Body of pancreas (tissue), 4 donors: ENCODE results near the gene NTRK2.

Source experiments
- POLR2A ChIP-seq, 3 donors: fragments of 450-650 bp; IDR thresholded peaks; one replicate each; pipeline ENCODE4 v1.6.1; 2016; ENCODE audit warnings: antibody characterized with exemption in 3 of 3, mild to moderate bottlenecking in 2 of 3
- TF ChIP-seq, protein P1 (sequence below), 7 experiments: fragments of 450-650 bp in 4 of 7; fragments of 200-600 bp in 3 of 7; sonication (generic) in 3 of 7; IDR thresholded peaks; one replicate each; pipeline ENCODE4 v1.5.1; 2016 to 2019; ENCODE audit warnings: antibody characterized with exemption in 7 of 7

DNA sequence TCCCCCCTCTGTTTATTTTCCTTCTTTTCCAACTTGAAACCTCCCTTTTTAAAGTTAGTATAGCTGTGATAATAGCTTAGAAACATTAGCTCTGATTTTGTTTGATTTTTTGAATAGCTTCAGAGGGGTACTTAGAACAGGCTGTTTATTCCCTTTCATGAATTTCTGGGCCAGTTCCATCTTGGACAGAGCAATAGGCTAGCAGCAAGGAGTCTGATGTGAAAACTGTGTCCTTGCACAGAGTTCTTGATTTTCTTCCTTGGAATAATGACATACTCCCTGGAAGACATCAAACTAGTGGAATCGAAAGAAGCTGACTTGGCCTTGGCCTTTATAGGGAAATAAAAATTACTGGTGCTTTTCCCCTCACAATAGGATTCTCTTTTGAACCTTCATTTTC is 32.9 kb downstream of the NTRK2 start:
- TF ChIP-seq, protein P1, sequence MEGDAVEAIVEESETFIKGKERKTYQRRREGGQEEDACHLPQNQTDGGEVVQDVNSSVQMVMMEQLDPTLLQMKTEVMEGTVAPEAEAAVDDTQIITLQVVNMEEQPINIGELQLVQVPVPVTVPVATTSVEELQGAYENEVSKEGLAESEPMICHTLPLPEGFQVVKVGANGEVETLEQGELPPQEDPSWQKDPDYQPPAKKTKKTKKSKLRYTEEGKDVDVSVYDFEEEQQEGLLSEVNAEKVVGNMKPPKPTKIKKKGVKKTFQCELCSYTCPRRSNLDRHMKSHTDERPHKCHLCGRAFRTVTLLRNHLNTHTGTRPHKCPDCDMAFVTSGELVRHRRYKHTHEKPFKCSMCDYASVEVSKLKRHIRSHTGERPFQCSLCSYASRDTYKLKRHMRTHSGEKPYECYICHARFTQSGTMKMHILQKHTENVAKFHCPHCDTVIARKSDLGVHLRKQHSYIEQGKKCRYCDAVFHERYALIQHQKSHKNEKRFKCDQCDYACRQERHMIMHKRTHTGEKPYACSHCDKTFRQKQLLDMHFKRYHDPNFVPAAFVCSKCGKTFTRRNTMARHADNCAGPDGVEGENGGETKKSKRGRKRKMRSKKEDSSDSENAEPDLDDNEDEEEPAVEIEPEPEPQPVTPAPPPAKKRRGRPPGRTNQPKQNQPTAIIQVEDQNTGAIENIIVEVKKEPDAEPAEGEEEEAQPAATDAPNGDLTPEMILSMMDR (IDR thresholded peaks at IDR 0.05): no peak
- TF ChIP-seq POLR2A (IDR thresholded peaks at IDR 0.05): no peak
